ENCODE results near the gene MTHFS.
A peak's percentile ranks its signal among the peaks of the same experiment; 100 is the strongest.
"Not testable (repeated sequence)": the region's sequence is repeated elsewhere in the genome, so short reads cannot be mapped to it uniquely, and the experiment has no call there.

MTHFS gene
- total RNA-seq, result 1.1 to 3.2 (median 1.8) reads per million in 4 experiments

DNA sequence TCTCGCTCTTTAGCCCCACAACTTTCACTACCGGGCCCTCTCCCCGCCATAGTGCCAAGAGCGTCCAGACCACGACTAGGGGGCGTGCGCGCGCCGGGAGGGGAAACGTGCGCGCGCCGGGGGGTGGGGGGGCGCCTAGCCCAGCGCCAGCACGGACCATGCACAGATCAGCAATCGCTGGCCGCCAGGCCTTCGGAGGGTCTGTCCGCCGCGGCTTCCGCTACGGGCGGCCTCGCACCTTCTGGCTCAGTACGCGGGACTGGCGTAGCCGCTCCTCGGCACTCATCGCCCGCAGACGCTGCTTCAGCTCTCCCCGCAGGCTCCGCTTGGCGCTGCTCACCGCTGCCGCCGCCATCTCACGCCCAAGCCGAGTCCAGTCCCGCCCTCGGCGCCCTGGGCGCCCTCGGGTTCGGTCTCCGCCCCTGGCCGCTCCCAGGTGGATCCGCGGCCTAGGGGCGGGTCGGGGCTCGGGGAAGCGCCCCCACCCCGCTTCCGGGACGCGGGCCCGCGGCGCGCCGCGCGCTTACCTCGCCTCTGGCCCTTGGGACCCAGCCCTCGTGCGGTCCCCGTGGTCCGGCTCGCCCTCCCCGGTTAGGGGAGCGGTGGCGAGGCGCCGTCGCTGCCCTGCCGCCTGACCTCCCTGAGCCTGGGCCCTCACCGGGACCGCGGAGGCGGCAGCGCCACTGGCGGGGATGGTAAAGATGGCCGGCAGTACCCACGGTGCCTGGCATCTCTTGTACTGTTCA is at the start of gene MTHFS:
Gene MTHFS, minus strand, starts transcription at position 381 of the 746 bp plus-strand sequence. Its CDS starts 26 bp downstream, at position 355.
- peak; percentile 55 for DNase-seq

GRCh38 chr15:79944622-79945021 is 47.8 kb upstream of the MTHFS start:
- DNase-seq, result no peak

DNA sequence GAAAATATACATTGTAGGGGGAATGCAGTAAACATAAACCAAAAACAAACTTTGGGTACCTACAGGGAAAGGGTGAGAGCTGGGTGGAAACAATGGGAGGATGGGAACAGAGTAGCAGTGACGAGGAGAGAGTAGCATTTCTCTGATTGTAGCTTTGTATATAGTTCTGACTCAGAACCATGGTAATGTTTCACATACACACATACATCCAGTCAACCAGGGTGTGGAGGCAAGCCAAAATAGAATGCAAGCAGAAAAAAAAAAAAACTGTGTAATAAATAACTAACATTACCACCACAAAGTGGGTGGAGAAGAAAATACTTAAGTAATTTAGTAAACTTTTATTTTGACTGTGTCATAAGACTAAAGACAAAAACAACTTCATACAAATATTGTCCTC is 47.0 kb upstream of the MTHFS start:
- DNase-seq, result no peak

- no peak for DNase-seq
Measured at GRCh38 chr15:79942741-79943481, 46.1 kb upstream of the MTHFS start.

DNA sequence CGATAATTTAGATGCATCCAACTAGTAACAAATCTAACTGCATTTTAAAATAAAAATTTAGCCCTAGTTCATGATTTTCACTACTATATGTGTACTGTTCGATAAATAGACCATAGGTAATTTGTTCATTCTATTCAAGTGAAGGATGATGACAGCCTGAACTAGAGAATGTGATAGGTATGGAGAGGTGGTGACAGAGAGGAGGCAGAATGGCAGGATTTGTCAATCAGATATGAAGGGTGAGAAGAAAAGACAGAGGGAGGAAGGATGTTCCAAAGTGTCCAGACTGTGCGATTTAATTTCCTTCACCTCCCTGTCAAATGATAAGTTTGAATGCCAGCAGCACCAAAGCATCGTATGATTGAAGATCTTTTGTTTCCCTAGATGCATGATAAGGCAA is 42.6 kb upstream of the MTHFS start:
- DNase-seq, result no peak

- DNase-seq, result no peak
Measured at GRCh38 chr15:79938143-79938542, 41.3 kb upstream of the MTHFS start.

GRCh38 chr15:79935556-79936201 is 38.9 kb upstream of the MTHFS start:
- DNase-seq, result not testable (repeated sequence)

DNA sequence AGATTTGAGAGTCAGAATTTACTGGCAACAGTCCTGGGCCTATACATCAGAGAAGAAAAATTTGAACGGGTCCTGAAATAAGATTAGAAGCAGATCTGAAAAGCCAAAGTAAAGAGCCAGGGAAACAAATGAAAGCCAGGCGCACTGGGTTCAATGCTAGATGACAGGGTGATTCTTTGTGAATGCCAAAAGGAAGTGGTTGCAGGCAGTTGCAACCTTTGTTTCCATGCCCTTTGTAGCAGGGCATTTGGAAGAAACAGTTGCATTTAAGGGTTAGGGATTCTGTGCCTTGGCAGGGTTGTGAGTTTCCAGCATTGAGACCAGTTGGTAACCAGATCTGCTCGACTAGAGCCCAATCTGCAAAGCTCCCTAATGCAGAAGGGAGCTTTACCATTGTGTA is 36.4 kb upstream of the MTHFS start:
- DNase-seq, result no peak

GRCh38 chr15:79932447-79932846 is 35.6 kb upstream of the MTHFS start:
- no peak for DNase-seq

DNA sequence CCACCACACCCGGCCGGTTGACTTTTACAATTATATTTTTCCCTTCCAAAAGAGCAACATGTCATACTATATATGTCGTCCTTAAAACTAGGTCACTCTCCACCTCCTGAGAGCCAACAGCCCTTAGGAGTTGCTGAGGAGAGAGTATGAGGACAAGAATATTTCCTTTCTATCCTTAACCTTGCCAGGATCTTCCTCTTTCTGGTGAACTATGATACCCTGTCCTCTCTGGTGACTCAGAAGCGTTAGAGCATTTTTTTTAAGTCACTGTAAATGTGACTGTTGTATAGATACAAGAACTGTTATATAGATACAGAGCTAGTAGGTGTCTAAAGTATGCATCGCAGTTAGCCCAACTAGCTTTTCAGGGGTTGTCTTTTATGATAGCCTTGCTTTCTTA is 33.7 kb upstream of the MTHFS start:
- no peak for DNase-seq

DNA sequence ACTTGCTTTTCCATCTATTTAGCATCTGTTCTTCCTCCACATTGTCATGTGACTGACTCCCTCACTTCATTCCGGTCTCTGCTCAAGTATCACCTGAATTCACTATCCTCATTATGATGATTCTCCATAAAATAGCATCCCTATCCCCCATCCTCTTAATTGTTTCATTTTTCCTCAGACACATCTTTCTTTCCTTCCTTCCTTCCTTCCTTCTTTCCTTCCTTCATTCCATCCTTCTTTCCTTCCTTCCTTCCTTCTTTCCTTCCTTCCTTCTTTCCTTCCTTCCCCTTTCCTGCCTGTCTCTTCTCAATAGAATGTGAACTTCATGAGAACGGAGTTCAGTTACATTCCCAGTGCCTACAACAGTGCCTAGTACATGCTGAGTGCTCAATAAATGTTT is 32.6 kb upstream of the MTHFS start:
- DNase-seq, result no peak

DNA sequence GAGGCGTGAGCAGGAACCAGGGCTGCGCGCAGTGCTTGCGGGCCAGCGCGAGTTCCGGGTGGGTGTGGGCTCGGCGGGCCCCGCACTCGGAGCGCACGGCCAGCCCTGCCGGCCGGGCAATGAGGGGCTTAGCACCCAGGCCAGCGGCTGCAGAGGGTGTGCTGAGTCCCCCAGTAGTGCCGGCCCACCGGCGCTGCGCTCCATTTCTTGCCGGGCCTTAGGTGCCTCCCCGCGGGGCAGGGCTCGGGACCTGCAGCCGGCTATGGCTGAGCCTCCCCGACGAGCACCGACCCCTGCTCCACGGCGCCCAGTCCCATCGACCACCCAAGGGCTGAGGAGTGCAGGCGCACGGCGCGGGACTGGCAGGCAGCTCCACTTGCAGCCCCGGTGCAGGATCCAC is 29.3 kb upstream of the MTHFS start:
- DNase-seq, result not testable (repeated sequence)

DNA sequence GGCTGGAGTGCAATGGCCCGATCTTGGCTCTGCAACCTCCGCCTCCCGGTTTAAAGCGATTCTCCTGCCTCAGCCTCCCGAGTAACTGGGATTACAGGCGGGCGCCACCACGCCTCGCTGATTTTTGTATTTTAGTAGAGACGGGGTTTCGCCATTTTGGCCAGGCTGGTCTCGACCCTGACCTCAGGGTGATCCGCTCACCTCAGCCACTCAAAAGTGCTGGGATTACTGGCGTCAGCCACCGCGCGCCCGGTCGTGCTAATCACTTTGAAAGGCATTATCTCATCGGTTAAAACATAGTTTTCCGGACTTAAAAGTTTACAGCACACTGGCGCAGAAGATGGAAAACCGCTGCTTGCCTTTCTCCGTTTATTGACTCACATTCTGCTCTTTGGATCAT is 27.6 kb upstream of the MTHFS start:
- DNase-seq, result no peak

DNA sequence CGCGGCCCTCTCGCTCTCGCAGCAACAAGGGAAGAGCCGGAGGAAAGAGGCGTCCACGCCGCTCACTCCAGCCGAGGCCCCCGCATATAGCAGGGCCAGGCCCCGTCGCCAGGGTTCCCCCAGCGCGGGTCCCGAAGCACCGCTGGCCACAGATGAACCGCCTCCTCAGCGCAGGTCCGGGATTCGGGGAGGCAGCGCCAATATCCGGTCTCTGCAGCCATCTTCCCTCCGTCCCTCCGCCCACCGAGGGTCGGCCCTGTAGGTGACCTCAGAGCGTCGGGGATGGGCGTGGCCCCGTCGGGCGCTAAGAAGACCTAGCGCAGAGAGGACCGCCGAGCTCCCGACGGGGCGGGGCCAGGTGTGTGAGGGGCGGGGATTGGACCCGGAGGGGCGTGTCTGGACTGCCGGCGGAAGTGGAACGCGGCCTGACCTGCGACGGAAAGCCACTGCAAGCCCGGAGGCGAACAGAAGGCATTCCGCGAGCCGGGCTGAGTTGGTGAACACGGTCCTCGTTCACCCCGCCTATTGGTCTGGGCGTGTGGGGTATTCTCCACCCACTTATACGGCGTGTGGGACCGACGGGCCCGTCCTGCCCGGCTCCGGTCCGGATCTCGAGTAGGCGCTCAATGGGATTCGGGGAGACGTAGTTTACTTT is 26.8 kb upstream of the MTHFS start:
- peak; percentile 96 for DNase-seq

- peak; percentile 49 for DNase-seq
Measured at GRCh38 chr15:79923079-79923514, 26.3 kb upstream of the MTHFS start.

- DNase-seq, result no peak
Measured at GRCh38 chr15:79922512-79923078, 25.8 kb upstream of the MTHFS start.

DNA sequence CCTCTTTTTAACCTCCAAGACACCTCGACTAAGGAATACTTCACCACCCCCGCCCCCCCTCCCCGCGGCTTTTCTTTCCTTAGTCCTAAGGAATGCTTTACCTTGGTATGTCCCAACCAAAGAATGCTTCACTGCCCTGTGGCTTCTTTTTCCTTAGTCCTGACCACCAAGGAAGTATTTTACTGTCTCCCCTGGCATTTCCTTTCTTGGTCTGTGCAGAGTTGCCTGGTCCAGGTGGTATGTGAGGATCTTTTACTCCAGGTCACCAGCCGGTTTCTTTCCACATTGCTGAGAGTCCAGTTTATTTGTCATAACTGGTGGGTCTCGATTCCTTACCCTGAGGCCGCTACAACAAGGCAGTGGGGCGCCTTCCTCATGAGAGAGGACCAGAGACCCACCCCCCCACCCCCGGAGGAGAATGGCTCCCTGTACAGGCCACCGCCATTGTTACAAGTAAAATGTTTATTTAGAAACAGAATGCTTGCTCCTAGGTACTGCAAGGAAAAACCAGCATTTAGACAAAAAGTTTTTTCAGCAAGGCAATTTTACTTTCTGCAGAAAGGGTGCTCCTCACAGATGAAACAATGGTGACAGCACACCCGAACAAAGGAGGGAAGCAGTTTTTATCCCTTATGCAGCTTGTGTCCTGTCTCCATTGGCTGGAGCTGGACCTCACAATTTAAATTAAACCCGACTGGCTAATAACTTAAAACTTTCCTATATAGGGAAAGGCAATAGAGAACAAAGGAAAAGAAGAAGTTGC is 23.1 kb upstream of the MTHFS start:
- DNase-seq, result no peak

- no peak for DNase-seq
Measured at GRCh38 chr15:79919090-79919748, 22.4 kb upstream of the MTHFS start.

- no peak for DNase-seq
Measured at GRCh38 chr15:79918278-79918677, 21.5 kb upstream of the MTHFS start.

DNA sequence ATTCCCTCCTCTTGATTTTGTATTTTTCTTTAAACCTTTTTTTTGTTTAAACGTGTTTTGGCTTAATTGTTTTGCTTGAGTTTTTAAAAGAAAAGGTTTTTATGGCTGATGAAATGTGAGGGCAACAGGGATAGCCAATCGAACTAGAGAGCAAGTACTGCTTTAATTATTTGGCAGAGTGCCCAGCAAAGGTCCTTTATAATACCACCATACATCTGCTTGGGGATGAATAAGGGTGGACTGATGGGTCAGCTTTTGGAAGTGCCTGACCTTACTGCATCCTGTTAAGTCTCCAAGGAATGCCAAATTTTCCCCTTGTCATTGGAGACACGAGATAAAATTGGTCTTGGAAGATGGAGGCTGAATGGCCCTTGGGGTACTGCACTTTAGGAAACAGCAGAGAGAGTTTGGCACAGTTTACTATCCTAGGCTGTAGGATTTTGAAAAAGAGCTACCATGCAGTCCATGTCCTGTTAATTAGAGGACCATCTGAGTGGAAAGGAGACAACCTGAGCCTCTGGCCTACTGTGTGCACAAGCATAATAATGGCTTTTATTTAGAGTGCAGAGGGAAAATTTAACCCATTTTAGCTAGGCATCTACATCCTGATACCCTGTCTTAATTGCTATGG is 19.8 kb upstream of the MTHFS start:
- DNase-seq, result no peak
